Panc1 (cell line): Measurements from ENCODE around the gene CACNA2D3.

Source experiments
- POLR2AphosphoS5 ChIP-seq: IDR thresholded peaks from 2 replicates; pipeline ENCODE4 v1.6.1; 2012; ENCODE audit warnings: mild to moderate bottlenecking, low read depth, low read length, moderate library complexity
- TF ChIP-seq, protein P1 (sequence below): fragments of 450-650 bp; IDR thresholded peaks from 2 replicates; pipeline ENCODE4 v1.5.1; 2017; ENCODE audit warnings: mild to moderate bottlenecking
- TF ChIP-seq, protein P2 (sequence below), 2 experiments: IDR thresholded peaks; 2 replicates each; pipeline ENCODE4 v1.6.1; 2011 to 2012; ENCODE audit warnings: low read depth in 2 of 2, control low read depth in 1 of 2, low read length in 1 of 2, mild to moderate bottlenecking in 1 of 2, moderate library complexity in 1 of 2; ENCODE audit not compliant: insufficient read depth in 1 of 2

DNA sequence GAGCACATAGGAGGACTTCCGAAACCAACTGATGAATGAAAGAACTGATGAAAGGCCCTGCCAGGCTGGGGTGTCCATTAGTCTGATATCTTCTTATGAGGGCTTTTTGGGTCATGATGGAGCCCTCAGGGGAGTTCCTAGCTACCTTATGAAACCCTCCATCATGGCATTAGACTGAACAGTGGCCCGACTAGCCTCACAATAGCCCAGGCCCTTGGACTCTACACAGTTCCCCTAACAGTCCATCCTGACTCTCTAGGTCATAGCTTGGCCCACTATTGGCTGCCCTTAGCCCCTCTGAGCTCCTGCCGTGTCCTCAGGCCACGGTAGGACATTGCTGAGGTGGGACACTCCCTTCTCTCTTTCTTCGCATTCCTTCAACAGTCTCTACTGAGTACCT is 365.9 kb downstream of the CACNA2D3 start:
- TF ChIP-seq, protein P1, sequence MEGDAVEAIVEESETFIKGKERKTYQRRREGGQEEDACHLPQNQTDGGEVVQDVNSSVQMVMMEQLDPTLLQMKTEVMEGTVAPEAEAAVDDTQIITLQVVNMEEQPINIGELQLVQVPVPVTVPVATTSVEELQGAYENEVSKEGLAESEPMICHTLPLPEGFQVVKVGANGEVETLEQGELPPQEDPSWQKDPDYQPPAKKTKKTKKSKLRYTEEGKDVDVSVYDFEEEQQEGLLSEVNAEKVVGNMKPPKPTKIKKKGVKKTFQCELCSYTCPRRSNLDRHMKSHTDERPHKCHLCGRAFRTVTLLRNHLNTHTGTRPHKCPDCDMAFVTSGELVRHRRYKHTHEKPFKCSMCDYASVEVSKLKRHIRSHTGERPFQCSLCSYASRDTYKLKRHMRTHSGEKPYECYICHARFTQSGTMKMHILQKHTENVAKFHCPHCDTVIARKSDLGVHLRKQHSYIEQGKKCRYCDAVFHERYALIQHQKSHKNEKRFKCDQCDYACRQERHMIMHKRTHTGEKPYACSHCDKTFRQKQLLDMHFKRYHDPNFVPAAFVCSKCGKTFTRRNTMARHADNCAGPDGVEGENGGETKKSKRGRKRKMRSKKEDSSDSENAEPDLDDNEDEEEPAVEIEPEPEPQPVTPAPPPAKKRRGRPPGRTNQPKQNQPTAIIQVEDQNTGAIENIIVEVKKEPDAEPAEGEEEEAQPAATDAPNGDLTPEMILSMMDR = no peak
- TF ChIP-seq, protein P2, sequence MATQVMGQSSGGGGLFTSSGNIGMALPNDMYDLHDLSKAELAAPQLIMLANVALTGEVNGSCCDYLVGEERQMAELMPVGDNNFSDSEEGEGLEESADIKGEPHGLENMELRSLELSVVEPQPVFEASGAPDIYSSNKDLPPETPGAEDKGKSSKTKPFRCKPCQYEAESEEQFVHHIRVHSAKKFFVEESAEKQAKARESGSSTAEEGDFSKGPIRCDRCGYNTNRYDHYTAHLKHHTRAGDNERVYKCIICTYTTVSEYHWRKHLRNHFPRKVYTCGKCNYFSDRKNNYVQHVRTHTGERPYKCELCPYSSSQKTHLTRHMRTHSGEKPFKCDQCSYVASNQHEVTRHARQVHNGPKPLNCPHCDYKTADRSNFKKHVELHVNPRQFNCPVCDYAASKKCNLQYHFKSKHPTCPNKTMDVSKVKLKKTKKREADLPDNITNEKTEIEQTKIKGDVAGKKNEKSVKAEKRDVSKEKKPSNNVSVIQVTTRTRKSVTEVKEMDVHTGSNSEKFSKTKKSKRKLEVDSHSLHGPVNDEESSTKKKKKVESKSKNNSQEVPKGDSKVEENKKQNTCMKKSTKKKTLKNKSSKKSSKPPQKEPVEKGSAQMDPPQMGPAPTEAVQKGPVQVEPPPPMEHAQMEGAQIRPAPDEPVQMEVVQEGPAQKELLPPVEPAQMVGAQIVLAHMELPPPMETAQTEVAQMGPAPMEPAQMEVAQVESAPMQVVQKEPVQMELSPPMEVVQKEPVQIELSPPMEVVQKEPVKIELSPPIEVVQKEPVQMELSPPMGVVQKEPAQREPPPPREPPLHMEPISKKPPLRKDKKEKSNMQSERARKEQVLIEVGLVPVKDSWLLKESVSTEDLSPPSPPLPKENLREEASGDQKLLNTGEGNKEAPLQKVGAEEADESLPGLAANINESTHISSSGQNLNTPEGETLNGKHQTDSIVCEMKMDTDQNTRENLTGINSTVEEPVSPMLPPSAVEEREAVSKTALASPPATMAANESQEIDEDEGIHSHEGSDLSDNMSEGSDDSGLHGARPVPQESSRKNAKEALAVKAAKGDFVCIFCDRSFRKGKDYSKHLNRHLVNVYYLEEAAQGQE (IDR thresholded peaks at IDR 0.05; ENCODE audit: insufficient read depth in 1 of 2, low read depth in 2 of 2, low read length in 1 of 2) = no peak
- no peak for TF ChIP-seq POLR2AphosphoS5
